Measurements from ENCODE around the gene SH3GL1.

- no peak for TF ChIP-seq EZH2 (IDR thresholded peaks at IDR 0.05)
- no peak for TF ChIP-seq POLR2AphosphoS5 (IDR thresholded peaks at IDR 0.05; ENCODE audit: borderline replicate concordance, low read depth, low read length)
- no peak for TF ChIP-seq FOXP2 (optimal IDR thresholded peaks at IDR 0.05; ENCODE audit: control extremely low read depth, extremely low read length, insufficient read depth)
Observed at GRCh38 chr19:4338441-4339355, 61.6 kb downstream of the SH3GL1 start, which contains the start of gene STAP2.

Data from SK-N-MC (cell line).